GM23248 (cell line): ENCODE data around the gene RTN3.

ENCODE experiments used
- EZH2 ChIP-seq: fragments of 200-600 bp; sonication (generic); IDR thresholded peaks from 2 replicates; pipeline ENCODE4 v1.6.1; 2018; ENCODE audit warnings: antibody characterized with exemption, mild to moderate bottlenecking; ENCODE audit not compliant: insufficient read depth, poor library complexity, severe bottlenecking
- EZH2phosphoT487 ChIP-seq: fragments of 200-600 bp; sonication (generic); IDR thresholded peaks from 2 replicates; pipeline ENCODE4 v1.6.1; 2018; ENCODE audit warnings: antibody characterized with exemption, moderate library complexity, mild to moderate bottlenecking, low read depth; ENCODE audit not compliant: insufficient read depth

- TF ChIP-seq EZH2phosphoT487 (no peak), EZH2 (no peak)
These were observed 80.8 kb downstream of the RTN3 start for GRCh38 chr11:63761931-63762653.
